OCI-LY3 (cell line): ENCODE results near the gene FGGY.

Experiments used
- CTCF ChIP-seq: fragments of 200-600, 300-600 bp; sonication (generic); IDR thresholded peaks from 2 replicates; pipeline ENCODE4 v1.5.1; 2014; ENCODE audit warnings: antibody characterized with exemption, low read length, low read depth
- EZH2phosphoT487 ChIP-seq: fragments of 200-600 bp; shearing (Covaris generic); IDR thresholded peaks from 2 replicates; pipeline ENCODE4 v1.6.1; 2018; ENCODE audit warnings: antibody characterized with exemption, mixed run types, low read depth

- no peak for TF ChIP-seq CTCF
- no peak for TF ChIP-seq EZH2phosphoT487
Measured at GRCh38 chr1:59352065-59352464, 55.2 kb downstream of the FGGY start.
